Activated CD4-positive, alpha-beta T cell treated with anti-CD3 and anti-CD28 coated beads, Interleukin-2, amount 50 U/mL, for 24 hours (primary cell): ENCODE measurements around the gene HADHB.
"Not testable (repeated sequence)": the region's sequence is repeated elsewhere in the genome, so short reads cannot be mapped to it uniquely, and the experiment has no call there.

Source experiments
- DNase-seq, 2 donors: peaks; one replicate each; pipeline ENCODE4 v3.0.0-alpha.2; 2020; ENCODE audit warnings: low read depth in 1 of 2, low spot score in 1 of 2

The HADHB gene

DNA sequence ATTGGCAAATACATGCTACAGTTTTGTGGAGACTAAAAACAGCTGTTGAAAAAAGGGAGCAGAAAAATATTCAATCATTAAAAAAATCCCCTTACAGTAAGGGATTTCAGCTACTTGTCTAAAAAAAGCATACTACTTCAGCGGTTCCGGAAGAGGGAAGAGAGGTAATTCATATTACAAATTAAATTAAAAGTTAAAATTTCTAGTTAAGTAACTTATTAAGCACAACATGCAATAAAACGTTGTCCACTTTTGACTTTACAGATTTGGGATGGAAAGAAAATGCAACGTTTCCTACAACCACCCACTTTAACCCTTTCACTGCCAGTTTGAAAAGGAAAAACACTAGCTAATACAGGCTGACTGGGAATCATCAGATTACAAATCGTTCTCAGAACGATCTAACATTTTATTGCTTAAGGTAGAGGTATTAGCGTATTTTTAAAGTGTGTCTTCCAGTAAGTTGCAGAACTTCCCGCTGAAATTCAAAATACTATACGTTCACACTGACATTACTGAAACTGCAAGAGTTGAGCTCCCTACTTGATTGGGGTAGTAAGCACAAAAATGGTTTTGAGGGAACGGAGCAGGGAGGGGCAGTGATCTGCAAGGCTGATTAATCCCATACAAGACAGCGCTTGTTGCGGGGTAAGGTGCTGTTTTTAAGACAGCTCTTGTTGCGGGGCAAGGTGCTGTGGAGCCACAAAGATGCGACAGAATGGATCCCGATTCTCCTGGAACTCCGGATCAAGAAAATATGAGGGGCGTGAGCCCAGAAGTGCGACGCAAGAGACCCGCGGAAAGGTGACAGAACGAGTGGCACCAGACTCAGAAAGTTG lies 1.1 kb upstream of the HADHB start:
- no peak for DNase-seq

DNA sequence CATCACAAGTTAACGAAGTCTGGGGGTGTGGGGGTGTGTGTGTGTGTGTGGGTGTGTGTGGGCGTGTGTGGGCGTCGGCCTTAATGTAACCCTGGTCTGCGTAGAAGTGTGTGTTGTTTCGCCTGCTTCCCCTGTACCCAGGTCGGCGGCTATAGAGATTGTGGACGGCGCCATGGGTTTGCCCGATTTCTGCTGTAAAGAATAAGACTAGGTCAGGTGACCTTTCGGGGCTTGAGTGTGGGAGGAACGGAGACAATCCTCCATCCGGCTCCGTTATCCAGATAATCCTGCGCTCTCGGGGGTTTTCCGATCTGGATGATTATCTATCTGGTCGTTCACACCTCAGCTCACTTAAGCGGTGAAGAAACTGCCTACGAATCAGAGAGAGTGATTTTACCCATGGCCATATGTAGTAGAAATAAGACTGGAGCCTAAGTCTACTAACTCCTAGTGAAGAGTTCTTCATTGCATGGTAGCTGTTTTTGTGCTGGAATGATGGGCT lies 543 bp downstream of the HADHB start:
- peak; percentile 30 to 34 for DNase-seq

- no peak for DNase-seq
Observed at GRCh38 chr2:26245810-26246209, 1.1 kb downstream of the HADHB start.

DNA sequence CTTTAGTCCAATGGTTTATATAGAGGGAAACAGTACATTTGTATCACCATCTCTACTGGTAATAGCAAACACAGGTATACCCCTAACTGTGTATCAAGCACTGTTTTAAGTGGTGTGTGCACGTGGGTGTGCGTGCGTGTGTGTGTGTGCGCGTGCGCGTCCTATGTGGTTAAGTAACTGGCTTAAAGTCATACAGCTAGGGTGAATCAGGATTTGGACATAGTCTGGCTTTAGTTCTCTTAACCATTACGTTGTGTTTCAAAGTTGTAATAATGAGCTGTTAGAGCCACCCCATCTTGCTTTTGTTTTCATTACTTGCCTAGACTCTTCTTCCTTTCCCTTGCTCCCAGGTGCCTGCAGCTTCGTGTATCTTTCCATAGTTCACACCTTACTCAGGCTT lies 2.1 kb downstream of the HADHB start:
- no peak for DNase-seq

GRCh38 chr2:26249625-26250024 lies 4.9 kb downstream of the HADHB start:
- DNase-seq, result no peak

DNA sequence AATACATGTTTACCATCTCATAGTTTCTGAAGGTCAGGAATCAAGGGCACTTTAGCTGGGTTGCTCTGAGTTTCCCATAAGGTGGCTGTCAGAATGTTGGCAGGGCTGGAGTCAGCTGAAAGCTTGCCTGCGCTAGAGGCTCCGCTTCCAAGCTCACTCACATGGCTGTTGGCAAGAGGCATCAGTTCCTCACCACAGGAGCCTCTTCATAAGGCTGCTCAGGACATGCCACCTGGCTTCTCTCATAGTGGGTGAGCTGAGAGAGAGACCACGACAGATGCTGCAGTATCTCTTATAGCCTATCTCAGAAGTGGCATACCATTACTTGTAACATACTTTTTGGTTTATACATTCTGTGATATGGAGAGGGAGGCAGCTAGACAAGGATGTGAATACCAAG lies 7.2 kb downstream of the HADHB start:
- no peak for DNase-seq

GRCh38 chr2:26255759-26256384 lies 11.1 kb downstream of the HADHB start:
- DNase-seq, result no peak

- not testable (repeated sequence) for DNase-seq
Observed at GRCh38 chr2:26258836-26259235, 14.1 kb downstream of the HADHB start.

GRCh38 chr2:26268213-26268612 lies 23.5 kb downstream of the HADHB start:
- no peak for DNase-seq

DNA sequence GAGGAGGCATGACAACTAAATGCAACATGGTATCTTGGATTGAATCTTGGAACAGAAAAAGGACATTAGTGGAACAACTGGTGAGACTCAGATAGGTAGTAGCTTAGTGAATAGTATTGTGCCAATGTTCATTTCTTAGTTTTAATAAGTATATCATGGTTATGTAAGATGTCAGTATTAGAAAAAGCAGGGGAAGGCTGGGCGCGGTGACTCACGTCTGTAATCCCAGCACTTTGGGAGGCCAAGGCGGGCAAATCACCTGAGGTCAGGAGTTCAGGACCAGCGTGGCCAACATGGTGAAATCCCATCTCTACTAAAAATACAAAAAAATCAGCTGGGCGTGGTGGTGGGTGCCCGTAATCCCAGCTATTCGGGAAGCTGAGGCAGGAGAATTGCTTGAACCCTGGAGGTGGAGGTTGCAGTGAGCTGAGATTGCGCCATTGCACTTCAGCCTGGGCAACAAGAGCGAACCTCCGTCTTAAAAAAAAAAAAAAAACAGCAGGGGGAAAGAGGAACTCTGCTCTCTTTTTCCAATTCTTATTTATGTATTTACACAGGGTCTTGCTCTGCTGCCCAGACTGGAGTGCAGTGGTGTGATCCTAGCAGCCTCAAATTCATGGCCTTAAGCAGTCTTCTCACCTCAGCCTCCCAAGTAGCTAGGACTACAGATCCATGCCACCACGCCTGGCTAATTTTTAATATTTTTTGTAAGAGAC lies 24.1 kb downstream of the HADHB start:
- not testable (repeated sequence) for DNase-seq

DNA sequence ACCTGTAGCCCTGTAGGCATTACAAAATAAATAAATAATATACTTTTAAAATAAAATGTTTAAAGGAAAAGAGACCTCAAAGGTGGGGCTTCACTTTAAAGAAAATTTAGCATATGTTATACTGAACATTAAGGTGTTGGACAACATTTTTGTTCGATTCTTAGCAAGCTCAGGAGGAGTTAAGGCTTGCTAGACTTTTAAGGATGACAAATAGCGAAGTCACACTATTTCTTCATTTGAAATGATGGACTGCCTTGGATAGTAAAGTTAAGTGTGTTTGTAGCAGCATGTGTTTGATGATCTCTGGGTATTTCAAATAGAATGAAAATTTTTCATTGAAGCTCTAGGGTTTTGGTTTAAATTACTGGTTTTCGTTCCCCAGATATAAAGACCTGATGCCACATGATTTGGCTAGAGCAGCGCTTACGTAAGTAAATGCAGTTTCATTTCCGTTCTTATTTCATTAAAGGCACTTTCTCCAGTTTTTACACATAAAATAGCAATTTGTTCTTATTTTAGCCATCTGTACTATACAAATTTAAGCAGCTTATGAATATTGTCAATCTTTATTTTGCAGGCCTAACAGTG lies 24.9 kb downstream of the HADHB start:
- DNase-seq, result no peak

- no peak for DNase-seq
Observed at GRCh38 chr2:26270373-26270772, 25.6 kb downstream of the HADHB start.

DNA sequence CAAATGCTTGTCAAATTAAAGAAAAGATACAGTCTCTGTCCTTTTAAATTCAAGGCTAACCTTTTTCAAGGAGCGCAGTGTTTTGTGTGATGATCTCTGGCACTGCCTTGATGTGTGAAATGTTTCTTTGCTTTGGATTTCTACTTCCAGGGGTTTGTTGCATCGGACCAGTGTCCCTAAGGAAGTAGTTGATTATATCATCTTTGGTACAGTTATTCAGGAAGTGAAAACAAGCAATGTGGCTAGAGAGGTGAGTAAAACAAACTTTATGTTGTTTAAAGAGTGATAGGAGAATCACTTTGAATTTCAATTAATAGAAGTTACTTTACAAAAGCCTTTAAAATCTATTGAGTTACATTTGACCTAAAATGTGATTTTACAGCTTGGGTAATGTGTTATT lies 28.8 kb downstream of the HADHB start:
- DNase-seq, result no peak

- no peak for DNase-seq
Observed at GRCh38 chr2:26274058-26274613, 29.4 kb downstream of the HADHB start.

GRCh38 chr2:26276484-26277227 lies 31.9 kb downstream of the HADHB start:
- DNase-seq, result no peak

DNA sequence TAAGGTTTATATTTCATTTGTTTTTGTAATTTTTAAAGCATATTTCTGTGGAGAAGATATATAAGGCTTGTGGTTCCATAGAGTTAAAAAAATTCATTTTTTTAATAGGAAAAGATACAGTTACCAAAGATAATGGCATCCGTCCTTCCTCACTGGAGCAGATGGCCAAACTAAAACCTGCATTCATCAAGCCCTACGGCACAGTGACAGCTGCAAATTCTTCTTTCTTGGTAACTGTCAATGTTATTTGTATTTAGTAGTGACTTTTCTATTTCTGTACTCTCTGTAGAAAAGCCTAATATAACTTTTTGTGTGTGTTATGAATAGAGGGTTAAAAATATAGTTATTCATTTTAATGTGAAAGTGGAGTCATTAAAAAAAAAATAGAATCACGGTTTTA lies 35.1 kb downstream of the HADHB start:
- no peak for DNase-seq

GRCh38 chr2:26281226-26281625 lies 36.5 kb downstream of the HADHB start:
- no peak for DNase-seq

- DNase-seq, result no peak
Observed at GRCh38 chr2:26283606-26284005, 38.9 kb downstream of the HADHB start.

DNA sequence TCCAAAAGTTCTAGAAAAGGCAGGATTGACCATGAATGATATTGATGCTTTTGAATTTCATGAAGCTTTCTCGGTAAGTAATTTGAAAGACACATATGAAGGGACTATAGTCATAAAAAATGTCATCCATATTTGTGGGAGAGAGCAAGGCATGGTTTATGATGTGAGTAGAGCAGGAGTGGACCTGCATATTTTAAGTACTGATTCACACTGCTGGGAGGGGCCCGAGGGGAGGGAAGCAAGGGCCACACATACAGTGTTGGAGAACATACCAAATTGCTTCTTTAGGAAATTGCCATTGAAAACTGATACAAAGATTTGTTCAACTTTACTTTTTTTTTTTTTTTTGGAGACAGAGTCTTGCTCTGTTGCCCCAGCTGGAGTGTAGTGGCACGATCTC lies 39.4 kb downstream of the HADHB start:
- no peak for DNase-seq

DNA sequence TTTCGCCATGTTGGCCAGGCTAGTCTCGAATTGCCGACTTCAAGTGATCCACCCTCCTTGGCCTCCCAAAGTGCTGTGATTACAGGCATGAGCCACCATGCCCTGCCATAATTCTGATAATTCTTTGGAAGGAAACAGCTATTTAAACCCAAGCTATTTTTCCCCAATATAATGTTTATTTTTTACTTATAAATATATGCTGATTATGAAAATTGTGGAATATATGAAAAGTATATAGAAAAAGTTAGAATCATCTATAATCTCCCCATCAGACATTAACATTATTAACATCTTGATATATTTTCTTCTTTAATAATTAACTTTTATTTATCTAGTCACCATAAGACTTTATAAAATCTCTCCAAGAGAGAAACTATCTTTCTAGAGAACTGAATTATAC lies 41.2 kb downstream of the HADHB start:
- DNase-seq, result no peak

DNA sequence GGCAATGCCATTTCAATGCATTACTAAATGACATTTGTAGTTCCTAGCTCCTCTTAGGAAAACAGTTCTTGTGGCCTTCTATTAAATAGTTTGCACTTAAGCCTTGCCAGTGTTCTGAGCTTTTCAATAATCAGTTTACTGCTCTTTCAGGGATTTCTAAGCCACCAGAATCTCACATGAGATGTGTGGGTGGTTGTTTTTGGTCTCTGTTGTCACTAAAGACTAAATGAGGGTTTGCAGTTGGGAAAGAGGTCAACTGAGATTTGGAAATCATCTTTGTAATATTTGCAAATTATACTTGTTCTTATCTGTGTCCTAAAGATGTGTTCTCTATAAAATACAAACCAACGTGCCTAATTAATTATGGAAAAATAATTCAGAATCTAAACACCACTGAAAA lies 45.3 kb downstream of the HADHB start:
- DNase-seq, result no peak
